Measurements from ENCODE around the gene RAB12.
"Not testable (repeated sequence)": the region's sequence is repeated elsewhere in the genome, so short reads cannot be mapped to it uniquely, and the experiment has no call there.

Gene RAB12

GRCh38 chr18:8611916-8612576, 2.8 kb downstream of the RAB12 start:
- no peak for DNase-seq (ENCODE audit: low spot score)
- no peak for FAIRE-seq

- FAIRE-seq, result no peak
- DNase-seq (ENCODE audit: low spot score), result no peak
Measured at GRCh38 chr18:8614875-8615274, 5.6 kb downstream of the RAB12 start.

- DNase-seq (ENCODE audit: low spot score) (peak; percentile 74), FAIRE-seq (no peak)
Measured at GRCh38 chr18:8615397-8616027, 6.3 kb downstream of the RAB12 start.

GRCh38 chr18:8616028-8616401, 6.8 kb downstream of the RAB12 start:
- FAIRE-seq (no peak), DNase-seq (ENCODE audit: low spot score) (no peak)

GRCh38 chr18:8617907-8618306, 8.7 kb downstream of the RAB12 start:
- FAIRE-seq (no peak), DNase-seq (ENCODE audit: low spot score) (no peak)

- DNase-seq (ENCODE audit: low spot score) (no peak), FAIRE-seq (no peak)
Measured at GRCh38 chr18:8619041-8619440, 9.8 kb downstream of the RAB12 start.

- no peak for FAIRE-seq
- DNase-seq (ENCODE audit: low spot score), result no peak
Measured at GRCh38 chr18:8619835-8620577, 10.8 kb downstream of the RAB12 start.

GRCh38 chr18:8620845-8621244, 11.6 kb downstream of the RAB12 start:
- DNase-seq (ENCODE audit: low spot score) (no peak), FAIRE-seq (no peak)

GRCh38 chr18:8622625-8623024, 13.4 kb downstream of the RAB12 start:
- not testable (repeated sequence) for DNase-seq (ENCODE audit: low spot score); FAIRE-seq

- no peak for FAIRE-seq
- DNase-seq (ENCODE audit: low spot score), result no peak
Measured at GRCh38 chr18:8623549-8624106, 14.4 kb downstream of the RAB12 start.

- FAIRE-seq, result no peak
- DNase-seq (ENCODE audit: low spot score), result no peak
Measured at GRCh38 chr18:8625461-8626092, 16.3 kb downstream of the RAB12 start.

- FAIRE-seq, result no peak
- no peak for DNase-seq (ENCODE audit: low spot score)
Measured at GRCh38 chr18:8626414-8627106, 17.3 kb downstream of the RAB12 start.

- FAIRE-seq, result no peak
- no peak for DNase-seq (ENCODE audit: low spot score)
Measured at GRCh38 chr18:8627107-8627472, 17.9 kb downstream of the RAB12 start.

GRCh38 chr18:8627540-8627939, 18.3 kb downstream of the RAB12 start:
- FAIRE-seq, result no peak

GRCh38 chr18:8629602-8630001, 20.4 kb downstream of the RAB12 start:
- FAIRE-seq, result no peak
- DNase-seq (ENCODE audit: low spot score), result no peak

More at GRCh38 chr18:8627540-8627939, 18.3 kb downstream of the RAB12 start:
- no peak for DNase-seq (ENCODE audit: low spot score)

- FAIRE-seq (no peak), DNase-seq (ENCODE audit: low spot score) (no peak)
Measured at GRCh38 chr18:8630546-8630945, 21.3 kb downstream of the RAB12 start.

- FAIRE-seq (no peak), DNase-seq (ENCODE audit: low spot score) (no peak)
Measured at GRCh38 chr18:8631265-8631664, 22.0 kb downstream of the RAB12 start.

GRCh38 chr18:8632386-8632785, 23.1 kb downstream of the RAB12 start:
- DNase-seq (ENCODE audit: low spot score), result no peak
- no peak for FAIRE-seq

- no peak for DNase-seq (ENCODE audit: low spot score)
- FAIRE-seq, result no peak
Measured at GRCh38 chr18:8634508-8634907, 25.3 kb downstream of the RAB12 start.

- DNase-seq (ENCODE audit: low spot score) (no peak), FAIRE-seq (no peak)
Measured at GRCh38 chr18:8635087-8635486, 25.9 kb downstream of the RAB12 start.

- DNase-seq (ENCODE audit: low spot score), result no peak
- peak; percentile 61 for FAIRE-seq
Measured at GRCh38 chr18:8639762-8640161, 30.5 kb downstream of the RAB12 start.

All from urothelium cell line (cell line).